Natural killer cell (primary cell): ENCODE measurements around the gene SPEF2. TPM values are rescaled to one million over a fixed set of nuclear protein-coding genes. Genes with fewer than 3 reads are reported as not detected.

ENCODE experiments used
- ATAC-seq, 3 donors: fragments of 150-1000 bp in 2 of 3; fragments of 200-7000 bp in 1 of 3; cut with Tn5 transposase; 1 replicate in 1 of 3; 2 replicates in 2 of 3; pipeline ENCODE4 v1.10.0; 2021; ENCODE audit warnings: mild to moderate bottlenecking in 2 of 3, moderate library complexity in 2 of 3
- DNase-seq, 2 donors: peaks; one replicate each; pipeline versions ENCODE4 v3.0.0 to v3.0.0-alpha.2; 2013 to 2021; ENCODE audit warnings: mixed read lengths in 1 of 2
- H3K27ac ChIP-seq: one replicate; pipeline ENCODE4 v1.5.1; 2013; ENCODE audit warnings: mild to moderate bottlenecking, low read length
- H3K27me3 ChIP-seq: one replicate; pipeline ENCODE4 v1.6.1; 2013; ENCODE audit warnings: low read length; ENCODE audit not compliant: control insufficient read depth, insufficient read depth
- H3K36me3 ChIP-seq: one replicate; pipeline ENCODE4 v1.6.1; 2013; ENCODE audit warnings: low read length; ENCODE audit not compliant: control insufficient read depth, insufficient read depth
- H3K4me1 ChIP-seq: one replicate; pipeline ENCODE4 v1.6.1; 2013; ENCODE audit warnings: low read length; ENCODE audit not compliant: control insufficient read depth, insufficient read depth
- H3K4me3 ChIP-seq: one replicate; pipeline ENCODE4 v1.5.1; 2013; ENCODE audit warnings: low read length
- H3K9me3 ChIP-seq: one replicate; pipeline ENCODE4 v1.6.1; 2013; ENCODE audit warnings: low read length; ENCODE audit not compliant: control insufficient read depth, insufficient read depth
- H3K27ac Mint-ChIP-seq, 2 donors: one replicate each; pipeline ENCODE4 v1.8.0; 2022; ENCODE audit warnings: mild to moderate bottlenecking in 2 of 2, mixed read lengths in 2 of 2, moderate library complexity in 1 of 2
- H3K27me3 Mint-ChIP-seq, 2 donors: one replicate each; pipeline ENCODE4 v1.8.0; 2022; ENCODE audit warnings: low read depth in 2 of 2, mixed read lengths in 2 of 2
- H3K36me3 Mint-ChIP-seq: one replicate; pipeline ENCODE4 v1.8.0; 2022; ENCODE audit warnings: mixed read lengths
- H3K4me1 Mint-ChIP-seq, 2 donors: one replicate each; pipeline ENCODE4 v1.8.0; 2022; ENCODE audit warnings: mixed read lengths in 2 of 2
- H3K4me3 Mint-ChIP-seq: one replicate; pipeline ENCODE4 v1.8.0; 2022; ENCODE audit warnings: mild to moderate bottlenecking, moderate library complexity, mixed read lengths
- H3K9me3 Mint-ChIP-seq, 2 donors: one replicate each; pipeline ENCODE4 v1.8.0; 2022; ENCODE audit warnings: mixed read lengths in 2 of 2
- CTCF ChIP-seq: fragments of 200-600 bp; IDR thresholded peaks from one replicate; pipeline ENCODE4 v1.8.0; 2022; ENCODE audit warnings: antibody characterized with exemption
- WGBS: methylation state at CpG from one replicate; pipeline ENCODE4 v1.1.7; 2013; ENCODE audit warnings: missing lambda C conversion rate; ENCODE audit not compliant: insufficient coverage; 5-methylcytosine and 5-hydroxymethylcytosine counted together
- intact Hi-C: fragments of 100-400 bp; cut with micrococcal nuclease; formaldehyde crosslinking; loops from one replicate; pipeline ENCODE4 v1.14.2; 2022
- total RNA-seq, 4 donors: library from RNA; stranded (reverse); fragments of 120-200 nt in 1 of 4; gene quantifications; one replicate each; pipeline versions ENCODE4 v1.2.3 to v1.2.4, GENCODE V29; 2013 to 2022

SPEF2 gene
- total RNA-seq, 3 donors from 2014 or later (not counting 1 experiment from before 2014, with no cell fraction given) = 6.2 to 13.1 (median 8.5) TPM

DNA sequence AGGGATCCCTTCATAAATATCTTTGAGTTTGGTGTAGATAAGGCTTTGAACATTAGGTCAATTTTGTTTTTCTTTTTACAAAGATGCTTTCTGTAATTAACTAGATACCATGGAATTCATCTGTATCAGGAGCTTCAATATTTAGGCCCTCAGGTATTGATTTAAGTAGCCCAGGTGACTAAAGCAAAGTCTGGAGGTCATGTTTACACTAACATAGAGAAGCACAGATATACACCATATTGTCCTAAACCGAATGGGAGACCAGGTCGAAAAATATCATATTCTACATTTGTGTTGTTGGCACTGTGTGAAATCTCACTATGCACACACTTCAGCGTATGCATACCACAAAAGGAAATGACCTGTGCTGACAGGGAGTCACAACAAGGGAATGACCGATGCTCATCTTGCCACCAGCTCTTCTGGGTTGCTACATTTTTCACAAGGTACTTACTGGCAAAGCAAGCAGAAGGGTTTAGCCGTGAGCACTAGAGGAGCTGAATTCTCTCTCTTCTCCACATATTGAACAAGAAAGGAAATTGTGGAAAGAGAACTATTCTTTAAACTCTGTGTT is 140.6 kb downstream of the SPEF2 start:
- no peak overlapping the region for H3K27ac Mint-ChIP-seq
- no peak for TF ChIP-seq CTCF
- no peak overlapping the region for H3K4me3 Mint-ChIP-seq
- Histone ChIP-seq H3K36me3 (no peaks in the 10 kb centered on the region), H3K4me3 (no peak overlapping the region), H3K4me1 (no peaks in the 10 kb centered on the region), H3K9me3 (no peaks in the 10 kb centered on the region), H3K27ac (no peak overlapping the region), H3K27me3 (no peaks in the 10 kb centered on the region)
- no peaks in the 10 kb centered on the region for H3K36me3 Mint-ChIP-seq
- H3K4me1 Mint-ChIP-seq = peaks cover 0 to 5% of the 10 kb centered on the region in 2 donors
- no peak for DNase-seq
- ATAC-seq = peak in 1 of 3 donors; percentile 45
- no peaks in the 10 kb centered on the region for H3K27me3 Mint-ChIP-seq
- intact Hi-C loops = no loop called here
- 44% methylated on average over 5 of the region's 5 CpGs for WGBS
- H3K9me3 Mint-ChIP-seq = no peaks in the 10 kb centered on the region

- TF ChIP-seq CTCF = no peak
- peak in 1 of 2 donors; percentile 22 for DNase-seq
Measured at GRCh38 chr5:35761541-35761940, 143.9 kb downstream of the SPEF2 start.

GRCh38 chr5:35762368-35762767 is 144.7 kb downstream of the SPEF2 start:
- 98% methylated on average over 3 of the region's 3 CpGs for WGBS
- Mint-ChIP-seq H3K27ac (no peak overlapping the region), H3K9me3 (no peaks in the 10 kb centered on the region), H3K36me3 (no peaks in the 10 kb centered on the region), H3K4me1 (peaks cover 0 to 5% of the 10 kb centered on the region in 2 donors), H3K27me3 (no peaks in the 10 kb centered on the region), H3K4me3 (no peak overlapping the region)
- H3K9me3 ChIP-seq = no peaks in the 10 kb centered on the region
- no peak for TF ChIP-seq CTCF
- intact Hi-C loops = no loop called here
- H3K4me3 ChIP-seq = no peak overlapping the region
- H3K4me1 ChIP-seq = no peaks in the 10 kb centered on the region
- H3K27ac ChIP-seq = no peak overlapping the region
- DNase-seq = no peak
- H3K36me3 ChIP-seq = no peaks in the 10 kb centered on the region
- H3K27me3 ChIP-seq = no peaks in the 10 kb centered on the region
- no peak for ATAC-seq

More at GRCh38 chr5:35761541-35761940, 143.9 kb downstream of the SPEF2 start:
- no peak overlapping the region for H3K27ac Mint-ChIP-seq
- 50% methylated on average over 4 of the region's 4 CpGs for WGBS
- no peaks in the 10 kb centered on the region for H3K9me3 Mint-ChIP-seq
- ATAC-seq = no peak
- H3K27ac ChIP-seq = no peak overlapping the region
- intact Hi-C loops = no loop called here
- H3K9me3 ChIP-seq = no peaks in the 10 kb centered on the region
- no peaks in the 10 kb centered on the region for H3K27me3 ChIP-seq
- H3K27me3 Mint-ChIP-seq = no peaks in the 10 kb centered on the region
- no peaks in the 10 kb centered on the region for H3K36me3 ChIP-seq
- no peaks in the 10 kb centered on the region for H3K4me1 ChIP-seq
- H3K36me3 Mint-ChIP-seq = no peaks in the 10 kb centered on the region
- no peak overlapping the region for H3K4me3 Mint-ChIP-seq
- no peak overlapping the region for H3K4me3 ChIP-seq
- peaks cover 0 to 5% of the 10 kb centered on the region in 2 donors for H3K4me1 Mint-ChIP-seq

- no CpG with 5 or more reads among the region's 1 CpG for WGBS
- H3K4me3 Mint-ChIP-seq = no peak overlapping the region
- H3K36me3 Mint-ChIP-seq = no peaks in the 10 kb centered on the region
Measured at GRCh38 chr5:35765921-35766320, 148.3 kb downstream of the SPEF2 start.

More at GRCh38 chr5:35765921-35766320, 148.3 kb downstream of the SPEF2 start:
- Histone ChIP-seq H3K36me3 (no peaks in the 10 kb centered on the region), H3K4me1 (no peaks in the 10 kb centered on the region), H3K9me3 (no peaks in the 10 kb centered on the region), H3K4me3 (no peak overlapping the region), H3K27me3 (no peaks in the 10 kb centered on the region), H3K27ac (no peak overlapping the region)
- DNase-seq (no peak), ATAC-seq (no peak)
- Mint-ChIP-seq H3K27me3 (peaks cover 0 to 4% of the 10 kb centered on the region in 2 donors), H3K9me3 (no peaks in the 10 kb centered on the region), H3K27ac (no peak overlapping the region), H3K4me1 (no peaks in the 10 kb centered on the region)
- intact Hi-C loops = no loop called here
- TF ChIP-seq CTCF = no peak
